NCI-H2107 treated with DMSO at 0.1 percent for 48 hours (cell line): Measurements from ENCODE around the gene ZBTB12.
"Not testable (repeated sequence)": the region's sequence is repeated elsewhere in the genome, so short reads cannot be mapped to it uniquely, and the experiment has no call there.

Experiments
- DNase-seq: peaks from one replicate; lab custom pipeline; 2025; ENCODE audit not compliant: unreplicated experiment; lab: John Stamatoyannopoulos, UW

ZBTB12 gene, protein sequence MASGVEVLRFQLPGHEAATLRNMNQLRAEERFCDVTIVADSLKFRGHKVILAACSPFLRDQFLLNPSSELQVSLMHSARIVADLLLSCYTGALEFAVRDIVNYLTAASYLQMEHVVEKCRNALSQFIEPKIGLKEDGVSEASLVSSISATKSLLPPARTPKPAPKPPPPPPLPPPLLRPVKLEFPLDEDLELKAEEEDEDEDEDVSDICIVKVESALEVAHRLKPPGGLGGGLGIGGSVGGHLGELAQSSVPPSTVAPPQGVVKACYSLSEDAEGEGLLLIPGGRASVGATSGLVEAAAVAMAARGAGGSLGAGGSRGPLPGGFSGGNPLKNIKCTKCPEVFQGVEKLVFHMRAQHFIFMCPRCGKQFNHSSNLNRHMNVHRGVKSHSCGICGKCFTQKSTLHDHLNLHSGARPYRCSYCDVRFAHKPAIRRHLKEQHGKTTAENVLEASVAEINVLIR

DNA sequence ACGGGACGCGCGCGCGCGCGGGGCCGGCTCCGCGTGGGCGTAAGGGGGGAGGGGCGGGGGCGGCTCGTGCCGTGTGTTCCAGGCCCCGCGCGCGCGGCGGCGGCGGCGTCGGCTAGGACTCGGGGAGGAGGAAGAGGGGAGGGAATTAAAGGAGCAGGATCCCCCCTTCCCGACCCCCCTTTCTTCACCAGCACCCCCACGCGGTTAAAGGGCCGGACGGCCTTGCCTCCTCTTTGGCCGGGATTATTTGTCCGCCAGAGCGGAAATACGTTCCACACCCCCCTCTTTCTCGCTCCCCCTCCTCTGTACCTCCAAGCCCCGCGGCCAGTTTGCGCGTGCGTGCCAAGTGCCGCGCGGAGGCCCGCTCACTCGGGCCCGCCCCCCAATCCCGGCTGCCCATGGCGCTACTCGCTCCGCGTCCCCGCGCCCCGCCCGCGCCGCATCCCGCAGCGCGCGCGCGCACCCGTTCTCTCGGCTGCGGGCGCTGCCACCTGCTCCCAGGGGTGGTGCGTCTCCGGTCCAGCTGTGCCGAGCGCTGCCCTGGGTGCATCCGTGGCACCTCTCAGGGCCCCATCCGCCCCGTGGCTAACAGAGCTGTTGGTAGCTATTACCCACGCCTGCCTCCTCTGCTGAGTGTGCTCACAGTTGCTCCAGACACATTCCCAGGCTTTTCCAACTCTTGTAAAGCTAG, at the start of gene ZBTB12:
ZBTB12 (minus strand) TSS at position 134 of the 691 bp plus-strand sequence. CDS start 781 bp downstream, outside the sequence.
- DNase-seq = peak; percentile 61

DNA sequence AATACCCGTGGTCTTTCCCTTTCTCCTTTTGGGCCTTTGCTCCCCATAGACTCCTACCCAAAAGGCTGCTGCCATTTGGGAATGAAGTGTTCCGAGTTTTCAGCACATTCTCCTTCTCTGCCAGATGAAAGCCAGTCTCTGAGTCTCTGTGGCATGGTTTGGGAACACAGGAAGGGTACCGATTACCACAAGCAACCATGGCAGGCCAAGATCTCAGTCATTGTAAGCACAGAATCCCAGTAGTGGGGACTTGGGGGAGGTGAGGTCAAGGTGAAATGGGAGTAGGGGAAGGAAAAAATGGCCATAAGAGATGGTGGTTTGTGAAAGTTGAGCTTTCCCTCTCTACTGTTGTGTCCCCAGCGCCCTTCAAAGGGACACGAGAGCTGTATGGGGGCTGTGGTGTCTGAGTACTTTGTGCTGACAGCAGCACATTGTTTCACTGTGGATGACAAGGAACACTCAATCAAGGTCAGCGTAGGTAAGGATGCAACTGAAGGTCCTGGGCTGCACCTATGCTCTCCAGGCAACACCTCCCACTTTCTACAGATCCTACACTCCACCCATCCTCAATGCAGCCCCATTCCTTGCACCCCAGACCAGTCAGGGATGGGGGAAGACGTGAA, 48.2 kb upstream of the ZBTB12 start:
- no peak for DNase-seq

DNA sequence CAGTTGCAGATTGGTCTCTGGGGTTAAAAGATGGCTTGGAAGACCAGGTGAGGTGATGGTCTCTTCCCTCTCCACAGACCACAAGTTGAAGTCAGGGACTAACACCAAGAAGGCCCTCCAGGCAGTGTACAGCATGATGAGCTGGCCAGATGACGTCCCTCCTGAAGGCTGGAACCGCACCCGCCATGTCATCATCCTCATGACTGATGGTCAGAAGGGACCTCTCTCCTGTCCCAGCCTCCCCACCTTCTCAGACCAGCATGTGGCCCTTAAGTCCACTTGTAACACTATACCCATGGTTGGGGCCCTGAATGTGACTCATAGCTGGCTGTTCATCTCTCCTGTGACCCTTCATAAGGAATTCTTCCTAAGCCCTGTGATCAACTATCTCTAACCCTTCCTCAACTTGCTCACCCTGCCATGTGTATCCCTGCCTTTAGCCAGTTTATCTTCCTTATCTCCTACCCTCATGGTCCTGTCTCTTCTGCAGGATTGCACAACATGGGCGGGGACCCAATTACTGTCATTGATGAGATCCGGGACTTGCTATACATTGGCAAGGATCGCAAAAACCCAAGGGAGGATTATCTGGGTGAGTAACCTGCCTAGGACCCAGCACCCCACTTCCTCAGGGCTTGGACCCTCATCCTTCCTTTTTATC, 47.0 kb upstream of the ZBTB12 start:
- no peak for DNase-seq

DNA sequence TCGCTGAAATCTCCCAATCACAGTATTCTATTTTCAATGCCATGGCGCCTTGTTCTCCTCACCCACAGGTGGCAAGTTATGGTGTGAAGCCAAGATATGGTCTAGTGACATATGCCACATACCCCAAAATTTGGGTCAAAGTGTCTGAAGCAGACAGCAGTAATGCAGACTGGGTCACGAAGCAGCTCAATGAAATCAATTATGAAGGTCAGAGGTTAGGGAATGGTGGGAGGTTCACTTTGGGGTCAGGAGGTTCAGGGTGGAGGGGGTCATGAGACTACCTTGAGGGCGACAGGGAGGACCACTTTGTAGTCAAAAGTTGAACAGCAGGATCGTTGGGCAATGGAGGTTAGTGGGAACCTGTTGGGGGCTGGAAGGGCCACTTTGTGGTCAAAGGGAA, 46.4 kb upstream of the ZBTB12 start:
- DNase-seq = no peak

DNA sequence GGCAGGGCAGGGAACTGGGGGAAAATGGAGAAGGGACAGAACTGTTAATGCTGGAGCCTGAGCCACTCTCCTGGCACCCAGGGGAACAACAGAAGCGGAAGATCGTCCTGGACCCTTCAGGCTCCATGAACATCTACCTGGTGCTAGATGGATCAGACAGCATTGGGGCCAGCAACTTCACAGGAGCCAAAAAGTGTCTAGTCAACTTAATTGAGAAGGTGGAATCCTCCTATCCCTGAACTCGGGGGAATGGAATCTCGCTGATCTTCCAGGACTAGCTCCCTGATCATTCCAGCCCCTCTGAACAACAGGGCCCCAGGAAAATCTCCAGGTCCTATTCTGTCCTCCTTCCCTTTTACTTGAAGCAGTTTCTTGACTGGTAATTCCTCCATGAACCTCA, 46.0 kb upstream of the ZBTB12 start:
- no peak for DNase-seq

DNA sequence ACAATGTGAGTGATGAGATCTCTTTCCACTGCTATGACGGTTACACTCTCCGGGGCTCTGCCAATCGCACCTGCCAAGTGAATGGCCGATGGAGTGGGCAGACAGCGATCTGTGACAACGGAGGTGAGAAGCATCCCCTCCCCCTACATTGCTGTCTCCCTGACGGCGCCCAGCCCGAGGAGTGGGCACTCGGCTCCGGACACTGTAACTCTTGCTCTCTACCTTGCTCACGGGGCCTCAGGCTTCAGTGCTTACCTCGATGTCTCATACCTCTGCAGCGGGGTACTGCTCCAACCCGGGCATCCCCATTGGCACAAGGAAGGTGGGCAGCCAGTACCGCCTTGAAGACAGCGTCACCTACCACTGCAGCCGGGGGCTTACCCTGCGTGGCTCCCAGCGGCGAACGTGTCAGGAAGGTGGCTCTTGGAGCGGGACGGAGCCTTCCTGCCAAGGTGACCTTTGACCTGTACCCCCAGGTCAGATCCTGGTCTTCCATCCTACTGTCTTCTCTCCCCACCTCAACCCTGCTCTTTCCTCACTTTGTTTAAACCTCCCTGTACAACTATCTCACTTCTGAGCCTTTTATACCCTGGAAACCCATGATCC, 45.3 kb upstream of the ZBTB12 start:
- no peak for DNase-seq

DNA sequence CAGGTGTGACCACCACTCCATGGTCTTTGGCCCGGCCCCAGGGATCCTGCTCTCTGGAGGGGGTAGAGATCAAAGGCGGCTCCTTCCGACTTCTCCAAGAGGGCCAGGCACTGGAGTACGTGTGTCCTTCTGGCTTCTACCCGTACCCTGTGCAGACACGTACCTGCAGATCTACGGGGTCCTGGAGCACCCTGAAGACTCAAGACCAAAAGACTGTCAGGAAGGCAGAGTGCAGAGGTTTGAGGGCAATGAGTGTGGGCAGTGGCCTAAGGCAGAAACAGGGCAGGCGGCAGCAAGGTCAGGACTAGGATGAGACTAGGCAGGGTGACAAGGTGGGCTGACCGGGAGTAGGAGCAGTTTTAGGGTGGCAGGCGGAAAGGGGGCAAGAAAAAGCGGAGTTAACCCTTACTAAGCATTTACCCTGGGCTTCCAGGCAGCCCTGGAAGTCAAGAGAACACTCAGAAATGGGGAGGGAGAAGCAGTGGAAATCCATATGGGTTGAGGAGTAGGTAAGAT, 44.5 kb upstream of the ZBTB12 start:
- no peak for DNase-seq

DNA sequence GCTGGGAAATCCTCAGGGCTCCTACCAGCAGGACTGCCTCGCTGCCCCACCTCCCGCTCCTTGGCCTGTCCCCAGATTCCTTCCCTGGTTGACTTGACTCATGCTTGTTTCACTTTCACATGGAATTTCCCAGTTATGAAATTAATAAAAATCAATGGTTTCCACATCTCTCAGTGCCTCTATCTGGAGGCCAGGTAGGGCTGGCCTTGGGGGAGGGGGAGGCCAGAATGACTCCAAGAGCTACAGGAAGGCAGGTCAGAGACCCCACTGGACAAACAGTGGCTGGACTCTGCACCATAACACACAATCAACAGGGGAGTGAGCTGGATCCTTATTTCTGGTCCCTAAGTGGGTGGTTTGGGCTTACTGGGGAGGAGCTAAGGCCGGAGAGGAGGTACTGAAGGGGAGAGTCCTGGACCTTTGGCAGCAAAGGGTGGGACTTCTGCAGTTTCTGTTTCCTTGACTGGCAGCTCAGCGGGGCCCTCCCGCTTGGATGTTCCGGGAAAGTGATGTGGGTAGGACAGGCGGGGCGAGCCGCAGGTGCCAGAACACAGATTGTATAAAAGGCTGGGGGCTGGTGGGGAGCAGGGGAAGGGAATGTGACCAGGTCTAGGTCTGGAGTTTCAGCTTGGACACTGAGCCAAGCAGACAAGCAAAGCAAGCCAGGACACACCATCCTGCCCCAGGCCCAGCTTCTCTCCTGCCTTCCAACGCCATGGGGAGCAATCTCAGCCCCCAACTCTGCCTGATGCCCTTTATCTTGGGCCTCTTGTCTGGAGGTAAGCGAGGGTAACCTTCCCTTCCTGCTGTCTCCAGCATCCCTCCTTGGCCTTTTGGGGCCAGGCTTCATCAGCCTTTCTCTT, 43.9 kb upstream of the ZBTB12 start, which contains the start of gene CFB:
CFB (plus strand) TSS at position 589 of the 863 bp plus-strand sequence; CDS start at position 716, 127 bp downstream.
- no peak for DNase-seq

DNA sequence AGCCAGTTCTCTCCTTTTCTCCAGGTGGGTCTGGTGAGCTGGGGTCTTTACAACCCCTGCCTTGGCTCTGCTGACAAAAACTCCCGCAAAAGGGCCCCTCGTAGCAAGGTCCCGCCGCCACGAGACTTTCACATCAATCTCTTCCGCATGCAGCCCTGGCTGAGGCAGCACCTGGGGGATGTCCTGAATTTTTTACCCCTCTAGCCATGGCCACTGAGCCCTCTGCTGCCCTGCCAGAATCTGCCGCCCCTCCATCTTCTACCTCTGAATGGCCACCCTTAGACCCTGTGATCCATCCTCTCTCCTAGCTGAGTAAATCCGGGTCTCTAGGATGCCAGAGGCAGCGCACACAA, 43.2 kb upstream of the ZBTB12 start:
- DNase-seq = no peak

DNA sequence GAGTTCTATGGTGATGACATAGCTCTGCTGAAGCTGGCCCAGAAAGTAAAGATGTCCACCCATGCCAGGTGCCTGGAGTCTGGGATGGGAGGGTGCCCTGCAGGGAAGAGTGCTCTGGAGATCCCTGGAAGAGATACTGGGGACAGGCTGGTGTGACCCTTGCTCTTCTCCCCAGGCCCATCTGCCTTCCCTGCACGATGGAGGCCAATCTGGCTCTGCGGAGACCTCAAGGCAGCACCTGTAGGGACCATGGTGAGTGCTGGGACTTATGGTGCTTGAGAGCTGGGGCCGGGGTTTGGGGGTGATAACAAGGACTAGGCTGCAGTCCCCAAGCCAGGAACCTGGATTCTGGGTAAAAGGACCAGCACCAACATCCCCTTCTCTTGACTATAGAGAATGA, 41.9 kb upstream of the ZBTB12 start:
- no peak for DNase-seq

DNA sequence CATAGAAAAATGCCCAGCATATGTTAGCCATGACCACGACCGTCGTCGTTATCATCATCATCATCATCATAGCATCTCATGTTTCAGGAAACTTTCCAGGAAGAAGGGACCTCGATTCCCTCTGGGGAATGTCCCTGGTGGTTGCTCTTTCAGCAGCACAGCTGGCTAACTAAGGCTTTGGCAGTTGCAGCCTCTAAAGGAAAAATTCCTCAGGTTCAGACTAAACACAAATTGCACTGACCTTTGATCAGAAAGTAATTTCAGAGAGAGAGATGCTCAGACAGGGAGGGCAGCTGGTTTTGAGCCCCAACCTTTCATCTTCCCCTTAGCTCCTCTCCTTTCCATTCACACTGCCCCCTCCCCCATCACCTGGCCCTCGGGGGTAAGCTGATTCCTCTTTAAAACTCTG, 38.4 kb upstream of the ZBTB12 start:
- no peak for DNase-seq

DNA sequence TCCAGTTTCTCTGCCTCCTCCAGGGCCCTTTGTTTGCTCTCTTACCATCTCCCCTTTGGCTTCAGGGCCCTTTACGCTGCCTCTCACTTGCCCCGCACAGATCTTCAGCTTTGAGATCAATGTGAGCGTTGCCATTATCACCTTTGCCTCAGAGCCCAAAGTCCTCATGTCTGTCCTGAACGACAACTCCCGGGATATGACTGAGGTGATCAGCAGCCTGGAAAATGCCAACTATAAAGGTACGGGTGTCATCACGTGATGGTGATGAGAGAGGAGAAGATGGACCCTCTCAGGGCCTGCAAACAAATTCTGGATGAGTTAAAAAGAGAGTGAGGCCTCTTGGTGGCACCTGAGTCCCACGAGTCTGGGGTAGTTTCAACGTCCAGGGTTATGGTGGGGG, 33.9 kb upstream of the ZBTB12 start:
- DNase-seq = no peak

DNA sequence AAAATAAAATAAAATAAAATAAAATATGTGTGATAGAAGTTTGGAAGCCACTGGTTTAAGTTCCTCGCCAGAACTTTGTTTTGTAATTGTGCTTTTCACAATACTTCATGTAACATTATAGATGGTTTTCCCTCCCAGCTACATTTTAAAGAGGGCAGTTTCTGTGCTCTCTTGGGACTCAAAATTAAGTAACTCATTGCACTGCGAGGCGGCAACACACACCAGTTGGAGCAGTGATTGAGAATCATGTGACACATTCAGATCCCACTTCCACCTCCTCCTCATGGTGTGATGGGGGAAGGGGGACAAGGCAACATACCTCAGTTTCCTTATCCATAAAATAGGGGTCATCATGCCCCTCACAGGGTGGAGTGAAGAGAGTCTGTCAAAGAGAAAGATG, 33.1 kb upstream of the ZBTB12 start:
- DNase-seq = no peak

DNA sequence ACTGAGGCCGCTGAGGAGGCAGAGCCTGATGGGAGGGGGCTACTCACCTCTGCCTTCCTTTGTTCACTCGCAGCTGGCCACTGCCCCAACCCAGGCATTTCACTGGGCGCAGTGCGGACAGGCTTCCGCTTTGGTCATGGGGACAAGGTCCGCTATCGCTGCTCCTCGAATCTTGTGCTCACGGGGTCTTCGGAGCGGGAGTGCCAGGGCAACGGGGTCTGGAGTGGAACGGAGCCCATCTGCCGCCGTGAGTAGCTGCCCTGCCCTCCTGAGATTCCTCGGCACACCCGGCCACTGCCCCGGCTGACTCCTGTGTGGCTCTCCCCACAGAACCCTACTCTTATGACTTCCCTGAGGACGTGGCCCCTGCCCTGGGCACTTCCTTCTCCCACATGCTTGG, 31.7 kb upstream of the ZBTB12 start:
- no peak for DNase-seq

DNA sequence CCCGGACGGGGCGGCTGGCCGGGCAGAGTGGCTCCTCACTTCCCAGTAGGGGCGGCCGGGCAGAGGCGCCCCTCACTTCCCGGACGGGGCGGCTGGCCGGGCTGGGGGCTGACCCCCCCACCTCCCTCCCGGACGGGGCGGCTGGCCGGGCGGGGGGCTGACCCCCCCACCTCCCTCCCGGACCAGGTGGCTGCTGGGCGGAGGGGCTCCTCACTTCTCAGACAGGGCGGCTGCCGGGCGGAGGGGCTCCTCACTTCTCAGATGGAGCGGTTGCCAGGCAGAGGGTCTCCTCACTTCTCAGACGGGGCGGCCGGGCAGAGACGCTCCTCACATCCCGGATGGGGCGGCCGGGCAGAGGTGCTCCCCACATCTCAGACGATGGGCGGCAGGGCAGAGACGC, 30.3 kb upstream of the ZBTB12 start:
- not testable (repeated sequence) for DNase-seq

DNA sequence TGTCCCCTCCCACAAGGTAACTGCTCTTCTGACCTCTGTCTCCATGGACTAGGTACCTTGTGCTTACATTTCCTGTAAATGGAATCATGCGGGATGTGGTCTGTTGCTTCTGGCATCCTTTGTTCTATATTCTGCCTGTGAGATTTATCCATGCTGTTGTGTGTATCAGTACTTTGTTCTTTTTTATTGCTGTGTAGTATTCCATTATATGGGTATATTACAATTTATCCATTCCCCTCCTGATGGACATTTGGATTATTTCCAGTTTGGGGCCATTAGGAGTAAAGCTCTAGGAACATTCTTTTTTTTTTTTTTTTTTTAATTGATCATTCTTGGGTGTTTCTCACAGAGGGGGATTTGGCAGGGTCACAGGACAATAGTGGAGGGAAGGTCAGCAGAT, 29.1 kb upstream of the ZBTB12 start:
- no peak for DNase-seq

DNA sequence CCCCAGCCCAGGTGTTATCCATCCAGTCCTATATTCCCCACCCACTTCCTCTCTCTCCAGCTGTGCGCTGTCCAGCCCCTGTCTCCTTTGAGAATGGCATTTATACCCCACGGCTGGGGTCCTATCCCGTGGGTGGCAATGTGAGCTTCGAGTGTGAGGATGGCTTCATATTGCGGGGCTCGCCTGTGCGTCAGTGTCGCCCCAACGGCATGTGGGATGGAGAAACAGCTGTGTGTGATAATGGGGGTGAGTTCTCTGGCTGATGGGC, 26.7 kb upstream of the ZBTB12 start:
- DNase-seq = no peak

DNA sequence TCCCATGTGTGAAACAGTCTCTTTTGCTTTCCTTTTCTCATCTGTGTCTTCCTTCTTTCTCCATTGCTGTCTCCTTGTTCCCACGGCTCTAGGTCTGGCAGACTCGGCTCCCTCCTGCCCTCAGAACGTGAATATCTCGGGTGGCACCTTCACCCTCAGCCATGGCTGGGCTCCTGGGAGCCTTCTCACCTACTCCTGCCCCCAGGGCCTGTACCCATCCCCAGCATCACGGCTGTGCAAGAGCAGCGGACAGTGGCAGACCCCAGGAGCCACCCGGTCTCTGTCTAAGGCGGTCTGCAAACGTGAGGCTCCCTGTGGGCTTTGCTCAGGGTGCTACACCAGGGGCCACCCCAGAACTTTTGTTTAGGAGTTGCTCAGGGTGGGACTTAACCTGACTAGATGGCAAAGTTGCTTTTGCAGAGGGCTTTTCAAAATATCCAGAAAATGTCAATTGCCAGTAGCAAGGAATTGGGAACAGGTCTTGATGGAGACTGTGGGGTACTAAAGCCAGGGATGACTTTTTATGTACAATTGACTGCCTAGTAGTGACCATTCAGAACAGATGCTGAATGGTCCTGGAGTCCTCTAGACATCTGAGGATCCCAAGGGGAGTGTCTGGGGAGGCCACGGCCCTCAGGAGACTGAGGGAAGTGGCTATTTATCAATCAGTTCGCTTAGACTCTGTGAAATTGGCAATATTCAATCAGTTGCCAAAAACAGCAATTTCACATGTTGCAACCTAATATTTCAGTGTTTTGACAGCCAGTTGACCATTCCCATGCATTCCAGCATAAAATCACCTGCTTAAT, 26.2 kb upstream of the ZBTB12 start:
- DNase-seq = no peak

DNA sequence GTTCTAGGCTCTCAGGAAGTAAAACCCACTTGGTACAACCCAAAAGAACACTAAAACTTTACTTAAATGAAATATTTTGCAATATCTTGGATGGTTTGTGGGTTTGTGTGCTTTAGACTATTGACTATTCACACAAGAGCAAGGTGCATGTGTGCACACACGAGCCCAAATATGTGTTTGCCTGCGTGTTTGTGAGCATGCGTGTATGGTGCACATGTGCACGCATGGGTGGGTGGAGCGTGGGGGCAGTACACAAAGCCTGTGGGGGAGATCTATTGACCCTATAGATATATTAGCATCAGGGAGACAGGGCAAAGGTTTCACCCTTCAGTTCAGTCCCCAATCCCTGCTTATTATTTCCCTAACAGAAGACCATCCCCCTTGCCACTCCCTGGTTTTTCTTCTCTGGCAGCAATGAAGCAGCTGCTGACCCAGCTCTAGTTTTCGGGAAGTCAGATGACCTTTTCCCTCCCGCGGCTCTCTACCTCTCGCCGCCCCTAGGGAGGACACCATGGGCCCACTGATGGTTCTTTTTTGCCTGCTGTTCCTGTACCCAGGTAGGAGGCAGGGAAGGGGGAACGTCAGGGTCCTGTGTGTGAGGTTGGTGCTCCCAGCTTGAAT, 25.5 kb upstream of the ZBTB12 start, which contains the start of gene C2:
C2 (plus strand) TSS at position 476 of the 621 bp plus-strand sequence; CDS start at position 512, 36 bp downstream.
- DNase-seq = no peak
